NB4 (cell line): ENCODE measurements around the gene RFPL1.

Source experiments
- CTCF ChIP-seq: IDR thresholded peaks from one replicate; pipeline ENCODE4 v1.5.1; 2012; ENCODE audit warnings: low read depth, low read length
- MAX ChIP-seq: IDR thresholded peaks from 2 replicates; pipeline ENCODE4 v1.6.1; 2011; ENCODE audit warnings: low read depth, low read length
- MYC ChIP-seq: IDR thresholded peaks from 2 replicates; pipeline ENCODE4 v1.6.1; 2011; ENCODE audit warnings: low read depth, low read length
- POLR2A ChIP-seq: IDR thresholded peaks from 2 replicates; pipeline ENCODE4 v1.6.1; 2011; ENCODE audit warnings: mild to moderate bottlenecking; ENCODE audit not compliant: insufficient read length; ENCODE audit errors: extremely low read depth

- TF ChIP-seq CTCF (no peak), POLR2A (no peak), MAX (no peak), MYC (no peak)
These were observed 4.1 kb upstream of the RFPL1 start for GRCh38 chr22:29434288-29434687.
